Cardiac muscle cell (in vitro differentiated cells and primary cell): Measurements from ENCODE around the gene INHBB. TPM values are rescaled to one million over a fixed set of nuclear protein-coding genes. Genes with fewer than 3 reads are reported as not detected.
"Not testable (repeated sequence)": the region's sequence is repeated elsewhere in the genome, so short reads cannot be mapped to it uniquely, and the experiment has no call there.

Experiments
- DNase-seq, 2 donors: peaks; one replicate each; pipeline versions ENCODE4 v3.0.0 to v3.0.0-alpha.2; 2010 to 2017; ENCODE audit warnings: low read depth in 1 of 2, low spot score in 1 of 2
- H3K27ac ChIP-seq: fragments of 200-600 bp; sonication (generic); 2 replicates; pipeline ENCODE4 v1.5.1; 2016
- H3K27me3 ChIP-seq: fragments of 200-600 bp; sonication (generic); 2 replicates; pipeline ENCODE4 v1.6.0; 2016; ENCODE audit warnings: control low read depth
- H3K36me3 ChIP-seq: fragments of 200-600 bp; sonication (generic); 2 replicates; pipeline ENCODE4 v1.5.1; 2016; ENCODE audit warnings: control low read depth
- H3K4me1 ChIP-seq: fragments of 200-600 bp; sonication (generic); 2 replicates; pipeline ENCODE4 v1.8.1; 2017; ENCODE audit warnings: low read depth, mild to moderate bottlenecking, mixed run types
- H3K4me3 ChIP-seq: fragments of 200-600 bp; sonication (generic); 2 replicates; pipeline ENCODE4 v1.5.1; 2016; ENCODE audit warnings: mild to moderate bottlenecking
- H3K9me3 ChIP-seq: fragments of 200-600 bp; sonication (generic); 2 replicates; pipeline ENCODE4 v1.5.1; 2017; ENCODE audit warnings: low read depth, mild to moderate bottlenecking, control low read depth
- CTCF ChIP-seq: IDR thresholded peaks from 2 replicates; pipeline ENCODE4 v1.5.1; 2012; ENCODE audit warnings: low read depth, mild to moderate bottlenecking, low read length
- polyA plus RNA-seq: library from polyadenylated mRNA; unstranded; fragments of >200 nt; fragmentation: Nextera tagmentation; extraction: Ambion mirVana; gene quantifications from 2 replicates; pipeline ENCODE4 v1.2.1, GENCODE V29; 2016
- total RNA-seq: library from RNA; depleted of rRNA; stranded (reverse); fragments of >200 nt; gene quantifications from 2 replicates; pipeline ENCODE4 v1.2.3, GENCODE V29; 2016

INHBB gene
- total and polyA plus RNA-seq, 2 experiments from 2014 or later = not detected

- Histone ChIP-seq H3K4me1 (no peaks in the 10 kb centered on the region), H3K36me3 (no peaks in the 10 kb centered on the region), H3K4me3 (no peak overlapping the region), H3K27me3 (peaks cover 19% of the 10 kb centered on the region), H3K9me3 (no peaks in the 10 kb centered on the region), H3K27ac (no peak overlapping the region)
- TF ChIP-seq CTCF = no peak
- DNase-seq = no peak
Measured at GRCh38 chr2:120307482-120307881, 38.5 kb upstream of the INHBB start.

- no peaks in the 10 kb centered on the region for H3K4me1 ChIP-seq
- no peak overlapping the region for H3K4me3 ChIP-seq
- no peaks in the 10 kb centered on the region for H3K9me3 ChIP-seq
- no peak overlapping the region for H3K27ac ChIP-seq
- no peak for DNase-seq
- no peaks in the 10 kb centered on the region for H3K36me3 ChIP-seq
- no peak for TF ChIP-seq CTCF
- H3K27me3 ChIP-seq = peaks cover 27% of the 10 kb centered on the region
Measured at GRCh38 chr2:120308038-120308910, 37.7 kb upstream of the INHBB start.

GRCh38 chr2:120310136-120310535, 35.8 kb upstream of the INHBB start:
- Histone ChIP-seq H3K27me3 (peaks cover 46% of the 10 kb centered on the region), H3K4me3 (no peak overlapping the region), H3K27ac (no peak overlapping the region), H3K36me3 (no peaks in the 10 kb centered on the region), H3K9me3 (no peaks in the 10 kb centered on the region), H3K4me1 (no peaks in the 10 kb centered on the region)
- TF ChIP-seq CTCF = no peak
- no peak for DNase-seq

DNA sequence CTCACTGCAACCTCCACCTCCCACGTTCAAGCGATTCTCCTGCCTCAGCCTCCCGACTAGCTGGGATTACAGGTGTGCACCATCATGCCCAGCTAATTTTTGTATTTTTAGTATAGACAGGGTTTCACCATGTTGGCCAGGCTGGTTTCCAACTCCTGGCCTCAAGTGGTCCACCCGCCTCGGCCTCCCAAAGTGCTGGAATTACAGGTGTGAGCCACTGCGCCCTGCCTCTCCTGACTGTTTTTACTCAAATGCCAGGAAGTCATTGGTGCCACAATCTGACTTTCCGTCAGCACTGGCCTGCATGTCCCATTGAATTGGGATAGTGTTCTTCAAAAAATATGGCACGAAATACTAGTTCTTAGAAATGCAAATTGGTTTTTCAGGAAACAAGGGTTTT, 35.1 kb upstream of the INHBB start:
- not testable (repeated sequence) for H3K4me3 ChIP-seq, H3K36me3 ChIP-seq, H3K4me1 ChIP-seq, DNase-seq, H3K9me3 ChIP-seq, H3K27ac ChIP-seq
- H3K27me3 ChIP-seq = peaks cover 53% of the 10 kb centered on the region

- DNase-seq = no peak
- H3K4me3 ChIP-seq = no peak overlapping the region
- H3K27ac ChIP-seq = no peak overlapping the region
- peaks cover 54% of the 10 kb centered on the region for H3K27me3 ChIP-seq
- H3K4me1 ChIP-seq = no peaks in the 10 kb centered on the region
- H3K36me3 ChIP-seq = no peaks in the 10 kb centered on the region
- no peaks in the 10 kb centered on the region for H3K9me3 ChIP-seq
- TF ChIP-seq CTCF = no peak
Measured at GRCh38 chr2:120312076-120312475, 33.9 kb upstream of the INHBB start.

- no peaks in the 10 kb centered on the region for H3K36me3 ChIP-seq
- no peak overlapping the region for H3K27ac ChIP-seq
- H3K4me3 ChIP-seq = no peak overlapping the region
- DNase-seq = peak; percentile 82 to 85
- TF ChIP-seq CTCF = peak; percentile 95
- H3K27me3 ChIP-seq = peaks cover 54% of the 10 kb centered on the region
- H3K9me3 ChIP-seq = no peaks in the 10 kb centered on the region
- H3K4me1 ChIP-seq = no peaks in the 10 kb centered on the region
Measured at GRCh38 chr2:120312860-120313694, 32.9 kb upstream of the INHBB start.
